GM10266 (cell line): Measurements from ENCODE around the gene PCED1B.

Experiments
- DNase-seq: peaks from one replicate; pipeline ENCODE4 v3.0.0; 2012; ENCODE audit errors: extremely low spot score
- TF ChIP-seq, protein P1 (sequence below): IDR thresholded peaks from 2 replicates; pipeline ENCODE4 v1.5.1; 2012; ENCODE audit warnings: mild to moderate bottlenecking, low read depth; ENCODE audit not compliant: control insufficient read depth, insufficient read depth; ENCODE audit errors: missing control alignments

Gene PCED1B

GRCh38 chr12:47078086-47078395, 1.4 kb upstream of the PCED1B start:
- no peak for DNase-seq
- TF ChIP-seq, protein P1, sequence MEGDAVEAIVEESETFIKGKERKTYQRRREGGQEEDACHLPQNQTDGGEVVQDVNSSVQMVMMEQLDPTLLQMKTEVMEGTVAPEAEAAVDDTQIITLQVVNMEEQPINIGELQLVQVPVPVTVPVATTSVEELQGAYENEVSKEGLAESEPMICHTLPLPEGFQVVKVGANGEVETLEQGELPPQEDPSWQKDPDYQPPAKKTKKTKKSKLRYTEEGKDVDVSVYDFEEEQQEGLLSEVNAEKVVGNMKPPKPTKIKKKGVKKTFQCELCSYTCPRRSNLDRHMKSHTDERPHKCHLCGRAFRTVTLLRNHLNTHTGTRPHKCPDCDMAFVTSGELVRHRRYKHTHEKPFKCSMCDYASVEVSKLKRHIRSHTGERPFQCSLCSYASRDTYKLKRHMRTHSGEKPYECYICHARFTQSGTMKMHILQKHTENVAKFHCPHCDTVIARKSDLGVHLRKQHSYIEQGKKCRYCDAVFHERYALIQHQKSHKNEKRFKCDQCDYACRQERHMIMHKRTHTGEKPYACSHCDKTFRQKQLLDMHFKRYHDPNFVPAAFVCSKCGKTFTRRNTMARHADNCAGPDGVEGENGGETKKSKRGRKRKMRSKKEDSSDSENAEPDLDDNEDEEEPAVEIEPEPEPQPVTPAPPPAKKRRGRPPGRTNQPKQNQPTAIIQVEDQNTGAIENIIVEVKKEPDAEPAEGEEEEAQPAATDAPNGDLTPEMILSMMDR = no peak

GRCh38 chr12:47078733-47079467, 521 bp upstream of the PCED1B start:
- TF ChIP-seq, protein P1 = no peak
- DNase-seq = peak; percentile 30

DNA sequence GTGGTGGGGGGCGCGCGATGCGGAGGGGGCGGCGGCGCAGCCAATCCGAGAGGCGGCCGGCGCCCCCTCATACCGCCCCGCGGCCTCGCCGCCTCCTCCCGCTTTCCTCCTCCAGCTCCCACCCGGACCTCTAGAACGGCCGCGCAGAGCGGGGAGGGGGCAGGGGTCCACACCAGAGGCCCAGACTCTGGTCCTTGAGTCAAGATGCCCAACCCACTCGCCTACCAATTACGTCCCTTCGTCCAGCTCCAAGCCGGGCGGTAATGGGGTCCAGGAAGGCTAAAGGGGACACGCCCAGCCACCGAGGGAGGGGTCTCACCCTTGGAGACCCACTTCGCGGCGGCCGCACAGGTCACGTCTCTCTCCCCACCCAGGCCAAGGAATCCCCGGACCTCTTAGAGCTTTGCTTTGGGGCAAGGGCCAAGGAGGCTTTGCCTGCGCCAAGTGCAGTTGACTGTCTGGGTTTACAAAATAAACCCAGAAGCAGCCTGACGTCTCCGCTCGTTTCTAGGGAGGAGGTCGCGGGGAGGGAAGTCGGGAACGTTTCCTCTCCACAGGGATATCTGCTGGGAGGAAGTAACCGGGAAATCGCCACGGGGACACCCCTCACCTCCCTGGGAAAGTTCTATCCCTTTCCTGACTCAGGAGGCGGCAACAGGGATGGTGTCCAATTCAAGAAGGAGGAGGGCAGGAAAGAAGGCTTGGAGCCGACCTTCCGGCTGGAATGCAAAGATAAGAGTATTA, 732 bp downstream of the PCED1B start:
- TF ChIP-seq, protein P1 = no peak
- peak; percentile 52 for DNase-seq

DNA sequence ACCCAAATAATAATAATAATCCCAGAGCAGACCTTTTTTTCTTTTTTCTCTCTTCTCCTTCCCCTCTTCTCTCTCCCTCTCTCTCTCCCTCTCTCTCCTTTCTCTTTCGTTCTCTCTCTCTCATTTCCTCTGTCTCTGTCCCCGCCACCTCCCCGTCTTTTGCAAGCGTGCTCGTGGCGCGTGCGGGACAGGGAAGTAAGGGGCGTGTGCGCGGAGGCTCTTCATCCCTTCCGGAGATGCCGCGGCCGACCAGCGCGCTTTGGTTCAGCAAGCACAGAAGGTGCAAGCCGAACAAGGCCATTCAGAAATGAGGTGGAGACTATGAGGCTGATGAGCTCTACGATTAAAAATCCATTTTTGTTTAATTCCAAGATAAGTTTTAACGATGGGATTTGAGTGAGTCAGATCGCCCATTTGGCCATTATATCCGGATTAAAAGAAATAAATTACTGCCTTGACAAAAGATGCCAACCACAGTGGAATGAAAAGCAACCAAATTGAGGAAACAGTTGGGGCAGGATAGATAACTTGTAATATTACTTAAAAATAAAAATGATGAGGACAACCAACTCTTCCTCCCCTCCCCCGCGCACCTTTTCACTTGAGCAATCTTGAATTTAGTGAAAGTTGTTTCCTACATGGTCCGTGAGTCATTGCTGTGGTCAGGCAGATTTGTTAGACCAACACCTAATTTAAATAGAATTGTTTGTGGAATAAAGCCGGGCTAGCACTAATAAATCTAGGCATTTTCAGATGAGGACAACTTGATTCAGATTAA, 1.5 kb downstream of the PCED1B start:
- DNase-seq = peak; percentile 18
- TF ChIP-seq, protein P1 = no peak

- DNase-seq = no peak
Observed at GRCh38 chr12:47082283-47082682, 2.9 kb downstream of the PCED1B start.

DNA sequence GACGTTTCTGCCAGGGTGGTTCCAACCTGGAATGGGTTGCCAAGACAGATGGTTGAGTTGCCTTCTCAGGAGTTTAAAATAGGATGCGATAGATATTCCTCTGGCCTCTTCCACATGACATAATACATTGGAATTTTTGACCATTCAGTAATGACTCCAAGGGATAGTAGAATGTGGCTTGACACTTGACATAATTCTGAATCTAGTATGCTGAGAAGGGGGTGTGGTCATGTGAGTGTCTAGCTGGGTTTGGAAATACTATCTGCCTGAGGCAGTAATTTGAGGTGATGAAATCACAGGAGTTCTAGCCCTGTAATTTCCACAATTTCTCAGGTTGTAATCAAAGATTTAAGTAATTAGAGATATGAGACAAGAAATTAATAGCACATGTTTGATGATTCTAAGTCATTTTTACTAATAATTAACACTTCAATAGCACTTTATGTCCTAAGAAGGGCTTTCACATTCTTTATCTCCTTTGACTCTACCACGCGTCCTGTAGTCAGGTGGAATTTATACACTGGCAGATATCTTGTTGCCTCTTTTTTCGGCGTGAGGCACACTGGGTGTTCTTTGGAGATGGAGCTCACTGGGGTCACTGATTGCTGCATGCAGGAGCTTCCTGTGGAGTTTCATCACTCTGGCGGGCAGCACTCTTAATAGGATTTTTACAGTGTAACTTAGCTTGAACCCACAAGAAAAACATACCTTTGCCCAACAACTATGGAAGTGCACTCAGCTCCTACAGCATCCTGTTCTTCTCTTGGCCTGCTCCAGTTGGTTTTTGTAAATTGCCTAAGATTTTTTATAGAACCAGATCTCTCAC, 3.6 kb downstream of the PCED1B start:
- DNase-seq = no peak
- TF ChIP-seq, protein P1 = no peak

More at GRCh38 chr12:47082283-47082682, 2.9 kb downstream of the PCED1B start:
- TF ChIP-seq, protein P1 = no peak
